Fibroblast of the conjunctiva (primary cell): ENCODE measurements around the gene COL5A1.

Experiments used
- DNase-seq: peaks from one replicate; pipeline ENCODE4 v3.0.0-alpha.2; 2010; ENCODE audit warnings: low read depth

COL5A1 gene

GRCh38 chr9:134818591-134818990 lies 177.0 kb downstream of the COL5A1 start:
- DNase-seq: no peak

DNA sequence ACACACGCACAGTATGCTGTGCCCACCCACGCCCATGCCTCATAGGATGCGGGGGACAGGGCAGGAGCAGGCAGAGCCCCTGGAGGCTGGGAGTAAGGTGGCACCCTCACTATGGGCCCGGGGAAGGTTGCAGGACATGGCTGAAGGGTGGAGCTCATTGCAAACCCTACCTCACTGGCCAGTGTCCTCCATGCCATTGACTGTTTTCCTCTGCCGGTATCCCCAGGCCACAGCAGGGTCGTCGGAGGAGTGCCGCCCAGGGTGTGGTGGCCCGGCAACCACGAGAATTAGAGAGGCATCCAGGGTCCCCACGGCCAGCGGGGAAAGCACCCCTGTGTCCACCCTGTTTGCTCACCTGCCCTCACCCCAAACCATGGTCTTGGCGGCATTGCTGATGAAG lies 179.3 kb downstream of the COL5A1 start:
- no peak for DNase-seq

- no peak for DNase-seq
These were observed 180.9 kb downstream of the COL5A1 start for GRCh38 chr9:134822541-134822940.

DNA sequence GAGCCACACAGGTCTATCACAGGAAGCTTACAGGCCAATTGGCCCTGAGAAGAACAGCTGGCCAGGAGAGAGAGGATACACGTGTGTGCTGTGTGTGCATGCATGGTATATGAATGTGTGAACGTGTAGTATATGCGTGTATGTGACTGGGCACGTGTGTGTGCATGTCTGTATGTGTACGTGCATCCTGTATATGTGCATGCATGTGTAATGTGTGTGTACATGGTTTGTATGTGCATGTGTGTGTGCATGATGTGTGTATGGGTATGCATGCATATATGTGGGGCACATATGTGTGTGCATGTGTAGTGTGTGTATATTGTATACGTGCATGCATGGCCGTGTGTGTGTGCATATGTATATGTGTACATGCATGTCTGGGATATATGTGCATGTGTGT lies 182.0 kb downstream of the COL5A1 start:
- DNase-seq: no peak

- DNase-seq: no peak
These were observed 183.0 kb downstream of the COL5A1 start for GRCh38 chr9:134824583-134824982.

- no peak for DNase-seq
These were observed 183.4 kb downstream of the COL5A1 start for GRCh38 chr9:134825025-134825424.

DNA sequence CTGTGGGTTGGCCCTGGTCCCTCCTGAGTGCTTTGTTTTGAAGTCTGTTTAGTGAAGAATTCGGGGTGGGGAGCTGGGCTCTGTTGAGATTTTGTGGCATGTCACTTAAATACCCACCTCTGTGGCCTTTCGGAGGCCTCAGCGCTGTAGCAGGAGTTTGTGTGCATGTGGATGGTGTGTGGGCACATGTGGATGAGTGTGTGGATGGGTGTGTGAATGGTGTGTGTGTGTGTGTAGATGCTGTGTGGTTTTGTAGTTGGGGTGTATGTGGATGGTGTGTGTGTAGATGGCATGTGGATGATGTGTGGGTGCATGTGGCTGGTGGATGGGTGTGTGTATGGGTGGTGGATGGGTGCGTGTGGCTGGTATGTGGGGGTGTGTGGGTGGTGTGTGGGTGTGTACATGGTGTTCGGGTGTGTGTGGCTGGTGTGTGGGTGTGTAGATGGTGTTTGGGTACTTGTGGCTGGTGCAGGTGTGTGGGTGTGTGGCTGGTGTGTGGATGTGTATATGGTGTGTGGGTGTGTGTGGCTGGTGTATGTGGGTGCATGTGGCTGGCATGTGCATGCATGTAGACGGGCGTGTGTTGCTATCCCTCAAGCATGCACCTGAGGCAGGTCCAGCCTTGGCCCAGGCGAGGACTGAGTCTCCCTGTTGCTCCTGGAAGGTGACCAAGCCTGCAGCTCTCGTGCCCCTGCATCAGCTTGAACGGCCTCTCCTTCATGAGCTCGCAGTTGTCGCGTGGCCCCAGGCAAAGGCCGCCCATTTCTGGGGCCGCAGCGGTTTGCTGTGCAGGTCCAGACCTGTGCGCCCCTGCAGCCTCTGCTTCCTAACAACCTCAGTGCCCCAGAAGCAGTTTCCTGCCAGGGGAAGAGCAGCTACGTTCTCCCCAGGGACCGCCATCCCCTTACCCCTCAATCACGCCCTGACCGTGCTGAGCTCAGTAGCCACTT lies 185.0 kb downstream of the COL5A1 start:
- DNase-seq: no peak

- no peak for DNase-seq
These were observed 186.0 kb downstream of the COL5A1 start for GRCh38 chr9:134827559-134827958.

DNA sequence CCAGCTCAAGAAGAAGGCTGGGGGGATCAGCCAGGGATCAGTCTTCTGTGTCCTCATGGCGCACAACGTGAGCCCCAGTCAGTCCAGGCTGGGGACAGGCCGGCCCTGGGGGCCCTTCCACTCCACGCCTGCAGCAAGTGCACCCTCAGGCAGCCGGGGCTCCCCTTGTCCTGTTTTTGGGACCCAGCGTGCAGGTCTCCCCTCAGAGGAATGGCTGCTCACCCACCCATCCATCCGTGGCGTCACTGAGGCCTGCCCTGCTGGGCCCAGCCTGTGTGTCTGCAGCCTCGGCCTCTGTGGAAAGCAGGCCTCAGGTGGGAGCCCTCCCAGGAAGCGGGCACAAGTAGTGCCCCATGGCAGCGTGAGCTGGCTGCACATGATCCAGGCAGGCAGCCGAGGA lies 186.4 kb downstream of the COL5A1 start:
- DNase-seq: no peak

GRCh38 chr9:134828892-134829291 lies 187.3 kb downstream of the COL5A1 start:
- DNase-seq: no peak

DNA sequence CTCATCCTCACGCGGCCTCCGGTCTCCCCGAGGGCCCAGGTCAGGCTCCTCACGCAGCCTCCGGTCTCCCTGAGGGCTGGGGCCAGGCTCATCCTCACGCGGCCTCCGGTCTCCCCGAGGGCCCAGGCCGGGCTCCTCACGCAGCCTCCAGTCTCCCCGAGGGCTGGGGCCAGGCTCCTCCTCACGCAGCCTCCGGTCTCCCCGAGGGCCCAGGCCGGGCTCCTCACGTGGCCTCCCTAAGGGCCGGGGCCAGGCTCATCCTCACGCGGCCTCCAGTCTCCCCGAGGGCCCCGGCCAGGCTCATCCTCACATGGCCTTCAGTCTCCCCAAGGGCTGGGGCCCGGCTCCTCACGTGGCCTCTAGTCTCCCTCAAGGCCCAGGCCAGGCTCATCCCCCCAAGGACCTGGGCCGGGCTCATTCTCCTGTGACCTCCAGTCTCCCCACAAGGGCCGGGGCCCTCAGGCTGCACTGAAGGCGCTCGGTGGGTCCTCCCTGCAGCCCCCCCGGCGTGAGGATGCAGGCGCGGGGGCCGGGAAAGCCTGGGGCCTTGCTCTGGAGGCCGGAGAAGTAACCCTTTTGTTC lies 187.8 kb downstream of the COL5A1 start:
- no peak for DNase-seq

DNA sequence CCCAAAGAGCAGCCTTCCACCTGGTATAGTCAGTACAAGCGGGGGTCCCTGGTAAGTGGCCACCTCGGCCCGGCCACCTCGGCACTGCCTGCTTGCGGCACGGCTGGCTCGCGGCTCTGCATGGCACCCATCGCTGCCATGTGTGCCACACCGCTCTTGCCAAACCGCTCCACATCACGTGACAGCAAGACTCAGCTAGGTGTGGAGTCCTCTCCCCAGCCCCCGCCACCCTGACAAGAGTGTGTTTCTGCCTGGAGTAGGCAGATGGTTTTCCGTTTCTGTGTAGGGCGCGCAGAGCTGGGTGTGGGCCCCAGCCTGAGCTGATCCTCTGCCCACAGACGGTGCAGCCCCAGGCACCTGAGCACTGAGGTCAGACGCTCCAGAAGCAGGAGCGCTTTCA lies 188.5 kb downstream of the COL5A1 start:
- DNase-seq: no peak

GRCh38 chr9:134830926-134831720 lies 189.5 kb downstream of the COL5A1 start:
- DNase-seq: no peak

- no peak for DNase-seq
These were observed 190.9 kb downstream of the COL5A1 start for GRCh38 chr9:134832471-134832870.

- no peak for DNase-seq
These were observed 191.8 kb downstream of the COL5A1 start for GRCh38 chr9:134833294-134833880.

DNA sequence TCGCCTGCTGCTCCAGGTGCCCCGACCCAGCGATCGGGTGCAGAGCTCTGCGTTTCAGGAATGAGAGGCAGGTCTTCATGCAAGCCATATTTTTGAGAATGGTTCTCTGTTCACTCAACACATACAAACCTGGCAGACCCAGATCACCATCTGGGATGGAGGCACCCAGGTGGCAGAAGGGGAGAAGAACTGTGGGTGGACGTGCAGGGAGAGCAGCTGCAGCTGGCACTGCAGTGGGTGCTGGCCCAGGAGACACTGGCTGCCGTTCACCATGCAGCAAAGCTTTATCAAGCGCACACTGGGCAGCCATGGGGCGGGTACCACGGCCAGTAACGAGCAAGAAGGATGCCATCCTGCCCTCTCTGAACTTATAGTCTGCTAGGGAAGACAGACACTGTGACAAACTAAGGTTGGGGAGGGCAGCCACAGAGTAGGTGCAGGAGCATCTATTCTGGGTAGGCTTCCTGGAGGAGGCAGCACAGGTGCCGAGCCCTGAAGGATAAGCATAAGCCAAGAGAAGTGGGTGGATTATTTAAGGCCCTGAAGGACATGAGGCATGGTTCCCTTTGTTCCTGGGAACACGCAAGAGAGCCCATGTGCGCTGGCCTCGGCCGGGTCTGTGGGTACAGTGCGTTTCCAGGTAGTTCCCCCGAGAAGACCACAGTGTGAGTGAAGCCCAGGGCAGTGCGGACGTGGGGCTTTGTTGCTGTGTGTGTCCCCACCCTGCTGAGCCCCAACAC lies 192.8 kb downstream of the COL5A1 start:
- DNase-seq: no peak

- no peak for DNase-seq
These were observed 193.4 kb downstream of the COL5A1 start for GRCh38 chr9:134834957-134835419.

DNA sequence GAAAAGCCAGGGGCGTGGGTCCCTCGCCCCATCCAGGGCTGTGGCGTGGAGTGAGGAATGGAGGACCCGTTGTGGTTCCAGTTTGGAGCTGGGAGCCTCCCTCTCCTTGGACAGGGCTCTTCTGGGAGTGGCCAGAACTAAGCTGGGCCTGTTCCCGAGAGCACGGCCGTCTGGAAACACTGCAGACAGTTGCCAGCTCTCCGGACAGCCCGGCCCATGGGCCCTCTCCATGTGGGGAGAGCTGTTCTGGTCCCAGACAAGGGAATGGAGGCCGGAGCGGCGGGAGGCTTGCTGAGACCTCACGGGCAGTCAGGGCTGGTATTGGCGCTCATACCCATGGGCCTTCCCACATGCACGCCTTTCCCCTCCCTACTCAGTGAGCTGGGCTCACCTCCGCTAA lies 193.8 kb downstream of the COL5A1 start:
- no peak for DNase-seq

- no peak for DNase-seq
These were observed 194.4 kb downstream of the COL5A1 start for GRCh38 chr9:134835987-134836386.

DNA sequence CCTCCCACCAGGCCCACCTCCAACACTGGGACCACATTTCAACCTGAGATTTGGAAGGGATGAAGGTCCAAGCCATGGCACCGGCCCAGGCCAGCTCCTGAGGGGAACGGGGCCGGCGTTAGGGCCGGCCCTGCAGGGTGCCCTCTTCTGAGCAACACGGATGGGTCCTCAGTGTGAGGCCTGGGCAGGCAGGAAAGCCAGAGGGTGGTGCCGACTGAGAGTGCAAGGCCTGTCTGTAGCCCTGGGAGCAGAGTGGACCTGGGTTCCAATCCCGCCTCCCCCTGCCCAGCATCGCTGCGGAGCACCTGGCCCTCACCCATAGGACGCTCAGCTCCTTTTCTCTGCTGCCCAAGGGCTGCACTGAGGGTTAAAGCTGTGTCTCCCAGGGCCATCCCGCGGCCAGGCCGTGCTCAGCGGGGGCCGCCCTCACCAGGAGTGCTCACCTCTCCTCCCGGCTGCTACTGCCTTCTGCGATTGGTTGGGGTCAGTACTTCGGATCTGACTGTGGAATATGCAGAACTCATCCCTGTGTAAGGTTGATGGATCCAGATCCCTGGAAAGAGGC lies 194.9 kb downstream of the COL5A1 start:
- DNase-seq: no peak

DNA sequence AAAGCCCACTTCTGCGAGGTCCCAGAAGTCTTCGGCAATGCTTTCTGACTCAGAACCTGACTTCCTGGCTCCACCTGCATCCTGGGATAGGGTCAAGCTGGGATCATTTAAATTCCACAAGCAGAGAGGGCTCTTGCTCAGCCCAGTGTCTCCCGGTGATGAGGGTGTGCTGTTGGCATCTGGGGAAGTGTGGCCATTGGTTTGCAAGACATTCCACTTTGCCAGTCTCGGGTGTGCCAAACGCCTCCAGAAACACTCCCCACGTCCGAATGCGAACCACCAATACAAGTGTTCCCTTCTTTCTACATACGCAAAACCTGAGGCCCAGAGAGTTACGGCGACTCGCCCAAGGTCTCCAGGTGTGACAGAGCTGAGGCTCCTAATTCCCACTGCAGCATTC lies 195.9 kb downstream of the COL5A1 start:
- DNase-seq: no peak
